Lower leg skin (tissue), 3 donors: ENCODE results near the gene DOCK1.

ENCODE experiments used
- POLR2A ChIP-seq, 2 donors: fragments of 450-650 bp; IDR thresholded peaks; one replicate each; pipeline ENCODE4 v1.6.1; 2016 to 2017; ENCODE audit warnings: antibody characterized with exemption in 2 of 2, mild to moderate bottlenecking in 1 of 2, moderate library complexity in 1 of 2
- TF ChIP-seq, protein P1 (sequence below), 3 donors: fragments of 450-650 bp; IDR thresholded peaks; one replicate each; pipeline ENCODE4 v1.5.1; 2016; ENCODE audit warnings: antibody characterized with exemption in 3 of 3, mild to moderate bottlenecking in 3 of 3, moderate library complexity in 2 of 3

DNA sequence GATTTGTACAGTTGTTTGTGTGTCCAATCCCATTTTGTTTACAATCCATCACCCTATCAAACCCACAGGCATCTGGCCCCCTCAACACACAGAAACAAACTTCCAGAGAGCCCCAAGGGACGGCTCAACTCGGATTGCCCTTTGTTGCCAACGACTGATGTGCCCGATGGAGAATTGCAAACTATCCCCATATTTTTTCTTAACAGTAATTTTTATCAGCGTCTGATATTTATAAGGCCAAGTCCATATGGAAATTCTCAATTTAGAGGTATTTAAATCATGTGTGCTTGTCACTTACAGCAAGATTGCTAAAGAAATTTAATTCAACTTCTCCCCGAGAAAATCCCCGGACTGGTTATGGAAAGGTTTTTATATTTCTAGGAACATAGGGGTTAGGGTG, 530.0 kb downstream of the DOCK1 start:
- no peak for TF ChIP-seq POLR2A (IDR thresholded peaks at IDR 0.05)
- TF ChIP-seq, protein P1, sequence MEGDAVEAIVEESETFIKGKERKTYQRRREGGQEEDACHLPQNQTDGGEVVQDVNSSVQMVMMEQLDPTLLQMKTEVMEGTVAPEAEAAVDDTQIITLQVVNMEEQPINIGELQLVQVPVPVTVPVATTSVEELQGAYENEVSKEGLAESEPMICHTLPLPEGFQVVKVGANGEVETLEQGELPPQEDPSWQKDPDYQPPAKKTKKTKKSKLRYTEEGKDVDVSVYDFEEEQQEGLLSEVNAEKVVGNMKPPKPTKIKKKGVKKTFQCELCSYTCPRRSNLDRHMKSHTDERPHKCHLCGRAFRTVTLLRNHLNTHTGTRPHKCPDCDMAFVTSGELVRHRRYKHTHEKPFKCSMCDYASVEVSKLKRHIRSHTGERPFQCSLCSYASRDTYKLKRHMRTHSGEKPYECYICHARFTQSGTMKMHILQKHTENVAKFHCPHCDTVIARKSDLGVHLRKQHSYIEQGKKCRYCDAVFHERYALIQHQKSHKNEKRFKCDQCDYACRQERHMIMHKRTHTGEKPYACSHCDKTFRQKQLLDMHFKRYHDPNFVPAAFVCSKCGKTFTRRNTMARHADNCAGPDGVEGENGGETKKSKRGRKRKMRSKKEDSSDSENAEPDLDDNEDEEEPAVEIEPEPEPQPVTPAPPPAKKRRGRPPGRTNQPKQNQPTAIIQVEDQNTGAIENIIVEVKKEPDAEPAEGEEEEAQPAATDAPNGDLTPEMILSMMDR (IDR thresholded peaks at IDR 0.05) = no peak
